Immature natural killer cell (primary cell): ENCODE measurements around the gene LAMB1. TPM values are rescaled to one million over a fixed set of nuclear protein-coding genes. Genes with fewer than 3 reads are reported as not detected.
"Not testable (repeated sequence)": the region's sequence is repeated elsewhere in the genome, so short reads cannot be mapped to it uniquely, and the experiment has no call there.

Experiments used
- DNase-seq, 3 donors: peaks; one replicate each; pipeline ENCODE4 v3.0.0; 2022; ENCODE audit warnings: mixed read lengths in 1 of 3
- H3K27ac Mint-ChIP-seq, 6 donors: one replicate each; pipeline ENCODE4 v1.8.0; 2020; ENCODE audit warnings: mixed read lengths in 6 of 6, mild to moderate bottlenecking in 5 of 6, inconsistent platforms in 4 of 6, moderate library complexity in 3 of 6
- H3K27me3 Mint-ChIP-seq, 3 donors: one replicate each; pipeline ENCODE4 v1.8.0; 2020 to 2021; ENCODE audit warnings: low read depth in 3 of 3, mild to moderate bottlenecking in 3 of 3, mixed read lengths in 3 of 3, moderate library complexity in 3 of 3, inconsistent platforms in 1 of 3
- H3K36me3 Mint-ChIP-seq, 3 donors: one replicate each; pipeline ENCODE4 v1.8.0; 2020; ENCODE audit warnings: mixed read lengths in 3 of 3, inconsistent platforms in 2 of 3, mild to moderate bottlenecking in 2 of 3
- H3K4me1 Mint-ChIP-seq, 2 donors: one replicate each; pipeline ENCODE4 v1.8.0; 2020; ENCODE audit warnings: inconsistent platforms in 2 of 2, mild to moderate bottlenecking in 2 of 2, mixed read lengths in 2 of 2, moderate library complexity in 1 of 2
- H3K4me3 Mint-ChIP-seq, 5 donors: one replicate each; pipeline ENCODE4 v1.8.0; 2020; ENCODE audit warnings: mild to moderate bottlenecking in 5 of 5, mixed read lengths in 5 of 5, inconsistent platforms in 3 of 5, moderate library complexity in 3 of 5
- H3K9me3 Mint-ChIP-seq, 6 donors: one replicate each; pipeline ENCODE4 v1.8.0; 2020; ENCODE audit warnings: mild to moderate bottlenecking in 6 of 6, mixed read lengths in 6 of 6, inconsistent platforms in 4 of 6, moderate library complexity in 3 of 6
- polyA plus RNA-seq, 3 donors: library from polyadenylated mRNA; unstranded; fragments of 300-500 nt; fragmentation: Illumina TruSeq; gene quantifications; one replicate each; pipeline ENCODE4 v1.2.3, GENCODE V29; 2021

The LAMB1 gene
- polyA plus RNA-seq, 3 donors from 2014 or later = 0.77 TPM; not detected in 2

DNA sequence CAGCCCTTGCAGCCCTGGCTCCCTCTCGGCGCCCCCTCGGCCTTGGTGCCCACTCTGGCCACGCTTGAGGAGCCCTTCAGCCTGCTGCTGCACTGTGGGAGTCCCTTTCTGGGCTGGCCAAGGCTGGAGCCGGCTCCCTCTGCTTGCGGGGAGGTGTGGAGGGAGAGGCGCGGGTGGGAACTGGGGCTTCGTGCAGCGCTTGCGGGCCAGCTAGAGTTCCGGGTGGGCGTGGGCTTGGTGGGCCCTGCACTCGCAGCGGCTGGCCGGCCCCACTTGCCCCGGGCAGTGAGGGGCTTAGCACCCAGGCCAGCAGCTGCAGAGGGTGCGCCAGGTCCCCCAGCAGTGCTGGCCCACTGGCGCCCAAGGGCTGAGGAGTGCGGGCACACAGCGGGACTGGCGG is 115.1 kb downstream of the LAMB1 start:
- H3K36me3 Mint-ChIP-seq, DNase-seq, H3K4me3 Mint-ChIP-seq, H3K9me3 Mint-ChIP-seq, H3K27ac Mint-ChIP-seq: not testable (repeated sequence)
- peaks cover 21 to 29% of the 10 kb centered on the region in 2 donors for H3K4me1 Mint-ChIP-seq
- H3K27me3 Mint-ChIP-seq = peaks cover 8 to 14% (median 13%) of the 10 kb centered on the region in 3 donors

DNA sequence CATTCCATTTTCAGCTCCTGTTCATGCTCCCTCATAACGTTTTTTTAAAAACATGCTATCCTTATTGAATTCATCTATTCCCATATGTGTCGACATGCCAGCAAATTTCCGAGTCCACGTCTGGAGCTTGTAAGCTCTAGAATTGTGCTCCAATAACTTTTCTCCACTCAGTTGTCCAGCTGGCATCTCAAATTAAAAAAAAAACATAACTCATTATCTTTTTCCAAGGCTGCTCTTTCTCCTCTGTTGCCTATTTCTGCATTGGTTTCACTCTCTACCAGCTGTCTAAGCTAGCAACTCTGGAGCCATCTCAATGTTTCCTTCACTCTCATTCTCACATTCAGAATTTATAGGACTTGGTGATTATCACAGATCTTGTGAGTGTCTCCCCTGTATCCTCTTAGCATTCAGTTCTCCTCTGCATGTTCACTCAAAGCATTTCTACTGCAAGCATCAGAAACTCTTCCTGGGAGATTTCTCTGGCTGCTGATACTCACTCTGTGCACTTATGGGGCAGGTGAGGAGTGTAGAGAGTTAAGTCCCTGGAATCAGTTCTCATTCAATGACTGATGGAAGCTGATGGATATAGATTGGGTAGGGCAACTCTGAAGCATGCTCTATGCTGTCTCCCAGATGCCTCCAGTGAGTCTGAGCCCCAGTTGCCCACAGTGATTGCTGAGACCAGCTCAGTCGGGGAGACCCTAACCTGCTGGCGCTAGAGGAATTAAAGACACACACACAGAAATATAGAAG is 118.7 kb downstream of the LAMB1 start:
- peaks cover 0 to 1% of the 10 kb centered on the region in 2 donors for H3K4me1 Mint-ChIP-seq
- H3K36me3 Mint-ChIP-seq = no peaks in the 10 kb centered on the region
- no peak overlapping the region for H3K4me3 Mint-ChIP-seq
- DNase-seq = no peak
- H3K9me3 Mint-ChIP-seq = no peaks in the 10 kb centered on the region
- H3K27me3 Mint-ChIP-seq = peaks cover 4 to 12% (median 4%) of the 10 kb centered on the region in 3 donors
- H3K27ac Mint-ChIP-seq = no peak overlapping the region

DNA sequence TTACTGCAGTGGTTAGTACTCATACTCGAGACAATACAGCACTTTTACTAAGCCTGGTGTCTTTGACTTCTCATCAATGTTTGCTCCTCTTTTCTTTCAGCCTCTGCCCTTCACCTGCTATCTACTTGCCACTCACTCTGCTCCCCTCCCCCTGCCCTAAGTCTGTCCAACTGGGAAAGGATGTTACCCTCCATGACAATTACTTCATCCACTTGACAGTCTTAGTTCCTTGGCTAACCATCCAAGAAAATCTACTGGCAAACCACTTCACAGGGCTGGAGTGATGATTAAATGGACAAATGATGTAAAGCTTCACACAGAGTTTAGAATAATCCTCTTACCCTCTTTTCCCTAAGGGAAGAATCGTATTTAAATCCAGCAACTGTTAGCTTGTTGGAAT is 120.2 kb downstream of the LAMB1 start:
- Mint-ChIP-seq H3K9me3 (no peaks in the 10 kb centered on the region), H3K4me3 (no peak overlapping the region), H3K36me3 (no peaks in the 10 kb centered on the region), H3K4me1 (no peaks in the 10 kb centered on the region), H3K27me3 (peaks cover 4 to 12% (median 5%) of the 10 kb centered on the region in 3 donors), H3K27ac (no peak overlapping the region)
- DNase-seq = no peak

GRCh38 chr7:107879400-107880035 is 123.4 kb downstream of the LAMB1 start:
- Mint-ChIP-seq H3K27ac (no peak overlapping the region), H3K4me3 (no peak overlapping the region)
- peak; percentile 25 to 32 (median 31) for DNase-seq

GRCh38 chr7:107878636-107879035 is 124.3 kb downstream of the LAMB1 start:
- no peak for DNase-seq
- H3K4me3 Mint-ChIP-seq = no peak overlapping the region
- H3K27me3 Mint-ChIP-seq = peaks cover 0 to 5% (median 1%) of the 10 kb centered on the region in 3 donors
- H3K9me3 Mint-ChIP-seq = no peaks in the 10 kb centered on the region
- H3K36me3 Mint-ChIP-seq = no peaks in the 10 kb centered on the region
- H3K27ac Mint-ChIP-seq = no peak overlapping the region
- peaks cover 0 to 1% of the 10 kb centered on the region in 2 donors for H3K4me1 Mint-ChIP-seq

More at GRCh38 chr7:107879400-107880035, 123.4 kb downstream of the LAMB1 start:
- Mint-ChIP-seq H3K36me3 (no peaks in the 10 kb centered on the region), H3K9me3 (no peaks in the 10 kb centered on the region), H3K27me3 (peaks cover 1 to 5% (median 2%) of the 10 kb centered on the region in 3 donors), H3K4me1 (peaks cover 0 to under 1% of the 10 kb centered on the region in 2 donors)

DNA sequence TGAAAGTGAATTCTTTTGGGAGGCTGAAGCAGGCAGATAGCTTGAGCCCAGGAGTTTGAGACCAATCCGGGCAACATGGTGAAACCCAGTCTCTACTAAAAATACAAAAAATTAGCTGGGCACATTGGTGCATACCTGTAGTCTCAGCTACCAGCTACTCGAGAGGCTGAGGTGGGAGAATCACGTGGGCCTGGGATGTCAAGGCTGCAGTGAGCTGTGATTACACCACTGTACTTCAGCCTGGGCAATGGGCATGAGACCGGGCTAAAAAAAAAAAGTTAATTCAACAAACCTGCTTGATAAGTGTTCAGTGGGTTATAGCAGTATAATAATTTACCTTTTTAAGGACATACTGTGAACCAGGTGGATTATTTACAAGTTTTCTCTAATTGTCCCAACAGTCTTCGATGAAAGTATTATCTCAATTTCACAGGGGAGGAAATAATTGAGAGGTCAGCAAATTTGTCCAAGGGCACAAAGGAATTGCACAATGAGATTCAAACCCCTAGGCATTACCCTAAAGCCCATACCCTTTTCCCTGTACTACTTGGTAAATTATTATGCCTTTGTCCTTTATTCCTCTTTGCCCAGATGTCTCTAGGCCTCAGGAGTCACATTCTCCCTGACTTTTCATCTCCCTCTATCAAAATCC is 125.1 kb downstream of the LAMB1 start:
- H3K4me3 Mint-ChIP-seq = no peak overlapping the region
- no peak for DNase-seq
- peaks cover 0 to 1% of the 10 kb centered on the region in 2 donors for H3K4me1 Mint-ChIP-seq
- no peaks in the 10 kb centered on the region for H3K9me3 Mint-ChIP-seq
- no peak overlapping the region for H3K27ac Mint-ChIP-seq
- peaks cover 0 to 5% (median 1%) of the 10 kb centered on the region in 3 donors for H3K27me3 Mint-ChIP-seq
- no peaks in the 10 kb centered on the region for H3K36me3 Mint-ChIP-seq

DNA sequence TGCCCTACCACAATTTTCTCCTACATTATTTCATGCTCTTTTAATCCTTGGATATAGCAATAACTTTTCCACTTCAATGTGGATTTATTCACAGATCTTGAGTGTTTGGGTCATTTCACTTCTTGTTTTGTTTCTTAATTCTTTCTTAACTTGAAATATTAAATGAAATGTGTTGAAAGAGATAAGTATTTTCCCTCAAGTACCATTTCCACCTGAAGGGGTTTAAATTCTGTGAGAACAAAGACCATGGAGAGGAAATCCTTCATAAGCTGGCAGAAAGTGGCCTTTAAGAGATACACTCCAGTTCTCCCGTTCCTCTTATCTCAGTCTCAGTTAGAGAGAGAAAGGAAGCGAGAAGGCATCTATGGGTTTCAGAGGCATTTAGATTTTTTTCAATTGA is 126.0 kb downstream of the LAMB1 start:
- DNase-seq = no peak
- no peak overlapping the region for H3K4me3 Mint-ChIP-seq
- no peaks in the 10 kb centered on the region for H3K9me3 Mint-ChIP-seq
- no peak overlapping the region for H3K27ac Mint-ChIP-seq
- H3K27me3 Mint-ChIP-seq = peaks cover 0 to 5% (median 2%) of the 10 kb centered on the region in 3 donors
- H3K36me3 Mint-ChIP-seq = no peaks in the 10 kb centered on the region
- peaks cover 0 to 1% of the 10 kb centered on the region in 2 donors for H3K4me1 Mint-ChIP-seq

DNA sequence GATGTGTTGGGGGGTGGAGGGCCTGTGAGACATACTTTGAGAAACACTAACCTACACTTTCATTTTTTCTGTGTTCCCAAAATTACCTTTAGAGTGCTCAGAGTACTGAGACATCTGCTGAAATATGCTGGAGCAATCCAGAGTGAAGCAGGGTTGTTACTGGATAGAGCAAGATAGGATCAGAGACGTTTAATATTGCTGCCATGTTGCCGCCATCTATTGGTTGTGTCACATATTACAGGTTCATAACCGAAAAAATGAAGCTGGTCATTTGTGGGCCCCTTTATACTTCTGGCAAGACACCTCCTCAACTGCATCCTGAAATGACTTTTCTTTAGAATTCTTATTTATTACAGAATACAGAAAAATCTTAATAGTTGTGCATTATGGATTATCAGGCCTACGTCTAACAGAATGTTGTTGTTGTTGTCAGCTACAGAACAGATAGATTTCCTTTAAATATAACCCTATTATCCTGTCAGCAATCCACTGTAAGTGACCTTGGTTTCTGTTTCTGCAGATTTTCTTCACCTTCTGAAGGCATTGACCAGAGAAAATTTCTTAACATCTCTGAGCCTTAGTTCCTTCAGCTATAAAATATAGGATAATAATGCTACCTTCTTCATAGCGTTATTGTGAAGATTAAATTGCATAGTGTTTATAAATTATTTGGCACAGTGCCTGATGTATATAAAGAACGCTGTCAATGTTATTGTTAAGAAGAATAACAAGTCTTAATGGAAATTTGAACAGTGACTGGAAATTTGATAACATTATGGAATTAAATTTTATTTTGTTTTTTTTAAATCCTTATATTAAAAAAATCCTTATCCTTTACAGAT is 128.1 kb downstream of the LAMB1 start:
- Mint-ChIP-seq H3K4me3 (no peak overlapping the region), H3K27me3 (peaks cover 0 to 5% (median 4%) of the 10 kb centered on the region in 3 donors), H3K4me1 (peaks cover 0 to 1% of the 10 kb centered on the region in 2 donors), H3K9me3 (no peaks in the 10 kb centered on the region), H3K27ac (peak overlapping the region in 3 of 6 donors; percentile 9 to 73 (median 69)), H3K36me3 (no peaks in the 10 kb centered on the region)
- peak; percentile 44 to 61 (median 48) for DNase-seq

GRCh38 chr7:107874111-107874510 is 128.8 kb downstream of the LAMB1 start:
- peaks cover 0 to 4% (median 3%) of the 10 kb centered on the region in 3 donors for H3K27me3 Mint-ChIP-seq

More at GRCh38 chr7:107874111-107874510, 128.8 kb downstream of the LAMB1 start:
- H3K27ac Mint-ChIP-seq = no peak overlapping the region
- H3K4me3 Mint-ChIP-seq = no peak overlapping the region
- no peaks in the 10 kb centered on the region for H3K36me3 Mint-ChIP-seq
- no peaks in the 10 kb centered on the region for H3K9me3 Mint-ChIP-seq
- peaks cover 0 to 1% of the 10 kb centered on the region in 2 donors for H3K4me1 Mint-ChIP-seq
- DNase-seq = no peak

Other genes starting within 250 kb of the LAMB1 start
- gene SLC26A3, start 199.9 kb downstream of the LAMB1 start, polyA plus RNA-seq = not detected
- 100 to 1,000 TPM in 1 of 3 donors, 10 to 100 TPM in 2; 52.2 to 102 (median 61.8) TPM for gene DLD, start 112.0 kb downstream of the LAMB1 start, polyA plus RNA-seq
- not detected for gene LAMB4, start 127.2 kb upstream of the LAMB1 start, polyA plus RNA-seq